GM19240 (cell line): ENCODE measurements around the gene PRDM15.
A peak's percentile ranks its signal among the peaks of the same experiment; 100 is the strongest.

Experiments used
- DNase-seq: peaks from one replicate; pipeline ENCODE4 v3.0.0; 2011; ENCODE audit warnings: low spot score; ENCODE audit not compliant: insufficient read length

Gene PRDM15

DNA sequence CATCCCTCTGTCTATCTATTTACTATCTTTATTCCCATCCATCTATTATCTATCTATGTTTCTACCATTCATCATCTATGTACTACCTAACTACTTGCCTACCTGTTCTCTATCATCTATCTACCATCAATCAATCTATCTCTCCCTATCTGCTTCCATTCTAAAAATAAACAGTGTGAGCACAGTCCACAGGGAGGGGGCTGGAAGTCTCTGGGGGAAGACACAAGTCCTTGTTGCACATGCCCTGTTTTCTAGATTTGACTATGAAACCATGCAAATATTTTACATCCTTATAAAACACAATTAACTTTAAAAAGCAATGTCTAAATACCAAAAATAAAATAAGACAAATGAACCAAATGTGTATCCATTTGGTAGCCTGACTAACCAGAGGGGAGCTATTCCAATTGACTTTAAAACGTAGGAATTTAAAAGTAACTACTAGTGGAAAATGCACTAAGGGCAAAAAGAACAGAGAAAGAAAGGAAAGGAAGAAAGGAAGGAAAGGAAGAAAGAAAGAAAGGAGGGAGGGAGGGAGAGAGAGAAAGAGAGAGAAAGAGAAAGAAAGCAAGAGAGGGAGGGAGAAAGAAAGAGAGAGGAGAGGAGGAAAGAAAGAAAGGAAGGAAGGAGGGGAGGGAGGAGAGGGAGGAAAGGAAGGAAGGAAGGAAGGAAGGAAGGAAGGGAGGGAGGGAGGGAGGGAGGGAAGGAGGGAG is 98.7 kb downstream of the PRDM15 start:
- no peak for DNase-seq

DNA sequence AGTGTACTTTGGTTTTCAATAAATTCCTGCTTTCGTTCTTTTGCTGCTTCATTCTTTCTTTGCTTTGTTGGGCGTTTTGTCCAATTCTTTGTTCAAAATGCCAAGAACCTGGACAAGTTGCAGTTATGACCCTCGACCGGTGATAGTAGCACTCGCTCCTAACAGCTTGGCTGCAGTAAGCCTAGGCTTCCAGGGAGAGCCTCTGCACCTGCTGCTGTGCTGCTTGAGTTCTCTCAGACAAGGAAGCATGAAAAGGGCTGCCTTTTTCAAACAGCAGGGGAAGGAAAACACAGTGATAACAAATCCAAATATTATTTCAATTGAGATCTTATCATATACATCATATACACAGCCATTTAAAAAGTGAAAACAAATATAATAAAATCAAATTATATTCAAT is 99.5 kb downstream of the PRDM15 start:
- no peak for DNase-seq

DNA sequence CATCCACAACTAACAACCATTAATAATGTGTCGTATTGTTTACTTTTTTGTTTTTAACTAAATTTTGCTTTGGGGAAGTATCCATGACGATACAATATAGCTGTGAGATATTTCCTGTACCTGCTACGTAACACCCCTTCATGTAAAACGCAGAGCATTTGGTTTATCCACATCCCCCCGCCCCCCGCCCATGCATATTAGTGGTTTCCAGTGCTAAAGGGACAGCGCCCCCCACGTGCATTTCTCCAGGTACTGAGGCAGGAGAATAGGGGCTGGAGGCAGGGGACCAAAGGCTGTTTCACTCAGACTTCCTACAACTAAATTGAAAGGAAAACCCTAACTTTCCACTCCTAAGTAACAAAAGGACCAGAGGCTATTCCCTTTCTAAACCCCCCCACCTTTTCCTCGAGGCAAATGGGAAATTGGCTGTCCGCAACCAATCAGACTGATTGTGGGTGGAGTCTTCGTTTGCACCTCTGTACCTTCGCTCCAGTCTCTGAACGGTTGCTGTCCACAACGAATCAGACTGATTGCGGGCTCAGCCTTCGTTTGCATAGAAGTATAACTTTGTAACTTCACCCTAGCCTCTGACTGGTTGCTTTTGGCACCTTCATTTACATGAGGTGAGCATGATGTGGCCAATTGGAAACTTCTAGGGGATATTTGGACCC is 100.1 kb downstream of the PRDM15 start:
- no peak for DNase-seq

DNA sequence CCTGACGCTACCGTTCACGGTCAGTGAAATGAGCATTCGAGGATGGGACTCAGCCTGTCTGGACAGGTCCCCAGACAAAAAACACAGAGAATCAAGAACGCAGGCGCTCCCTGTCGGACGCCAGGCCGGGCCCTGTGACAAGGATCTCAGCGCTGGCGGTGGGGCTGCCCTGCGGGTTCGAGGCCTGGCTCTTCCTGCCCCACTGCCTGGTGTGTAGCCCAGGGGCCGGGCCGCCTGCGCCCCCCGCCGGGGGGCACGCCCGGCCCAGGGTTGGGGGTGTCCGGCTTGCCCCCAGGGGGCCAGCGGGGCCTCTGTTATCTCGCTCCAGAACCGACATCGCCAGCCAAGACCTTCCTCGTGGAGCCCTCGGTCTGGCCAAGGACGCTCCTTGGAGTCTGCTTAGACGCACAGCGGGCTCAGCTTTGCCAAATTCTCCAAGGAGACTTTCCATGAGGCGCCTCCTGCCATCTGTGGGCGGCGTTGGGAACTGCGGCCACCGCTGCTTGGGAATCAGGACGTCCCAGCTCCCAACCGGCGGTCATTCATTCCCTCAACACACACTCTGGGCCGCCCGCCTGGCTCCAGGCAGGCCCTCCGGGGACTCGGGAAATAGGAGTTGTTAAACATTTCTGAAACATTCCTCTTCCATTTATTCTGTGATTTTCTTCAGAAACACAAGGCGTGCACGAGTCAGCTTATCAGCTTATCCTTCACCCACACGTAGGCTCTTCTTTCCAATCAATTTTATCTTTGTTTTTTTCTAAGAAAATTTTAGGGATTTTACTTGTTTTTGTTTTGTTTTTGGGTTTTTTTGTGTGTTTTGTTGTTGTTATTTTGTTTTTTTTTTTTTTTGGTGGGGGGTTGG is 101.0 kb downstream of the PRDM15 start:
- DNase-seq: no peak

DNA sequence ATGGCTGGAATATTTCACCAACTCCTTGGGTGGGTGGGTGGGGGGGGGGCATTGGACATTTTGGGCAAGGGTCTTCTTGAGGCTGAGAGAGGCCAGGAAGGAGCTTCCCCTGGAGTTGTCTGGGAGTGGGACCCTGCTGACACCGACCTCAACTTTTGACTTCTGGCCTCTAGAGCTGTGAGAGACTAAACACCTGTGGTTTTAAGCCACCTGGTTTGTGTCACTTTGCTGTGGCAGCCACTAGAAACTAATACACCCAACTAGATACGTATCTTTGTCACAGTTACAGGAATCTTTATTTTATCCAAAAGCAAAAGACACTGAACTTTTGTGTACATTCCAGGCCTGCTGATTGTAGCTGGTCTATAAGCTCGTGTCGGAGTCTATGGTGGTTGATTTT is 102.4 kb downstream of the PRDM15 start:
- no peak for DNase-seq

DNA sequence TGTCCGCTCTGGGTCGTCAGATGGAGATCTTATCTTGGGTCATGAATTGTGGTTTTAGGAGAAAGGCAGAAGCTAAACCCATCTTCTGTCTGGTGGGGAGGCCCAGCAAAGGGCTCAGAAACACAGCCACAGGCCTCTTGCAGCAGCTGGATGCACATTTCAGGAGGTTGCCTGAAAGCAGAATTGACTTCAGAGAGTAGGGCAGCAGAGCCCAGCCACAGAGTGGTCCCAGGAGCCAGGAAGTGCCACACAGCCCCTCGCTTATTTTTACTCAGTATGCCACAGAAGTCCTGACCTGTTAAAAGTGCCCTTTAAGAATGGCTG is 104.0 kb downstream of the PRDM15 start:
- no peak for DNase-seq

DNA sequence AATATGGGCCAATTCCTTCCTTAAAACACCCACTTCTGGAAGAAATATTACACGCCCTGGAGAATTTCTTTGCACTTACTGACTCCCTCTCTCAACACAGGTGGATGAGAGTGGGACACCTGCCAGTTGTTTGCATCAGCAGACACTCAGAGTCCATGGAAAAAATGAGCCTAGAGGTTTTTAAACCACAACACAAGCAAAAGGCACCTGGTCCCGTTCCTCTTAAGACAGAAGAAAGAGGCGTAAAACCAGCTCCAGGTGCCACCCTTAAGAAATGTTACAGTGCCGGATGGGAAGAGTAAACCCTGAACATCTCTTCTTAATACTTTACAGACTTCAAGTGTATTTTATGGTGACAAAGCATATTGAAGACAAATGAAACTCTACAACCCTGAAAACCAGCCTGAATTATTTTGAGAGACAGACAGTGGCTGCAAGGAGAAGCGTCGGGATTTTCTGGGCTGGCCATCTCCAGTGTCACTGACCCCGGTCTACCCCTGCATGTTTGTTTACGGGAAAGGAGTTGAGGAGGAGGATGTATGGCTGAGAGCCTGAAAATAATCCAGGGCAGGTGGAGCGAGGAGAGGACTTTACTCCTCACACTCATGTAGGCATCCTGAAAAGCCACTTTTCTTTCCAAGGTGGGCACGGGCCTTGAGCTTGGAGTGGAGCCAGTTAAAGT is 104.5 kb downstream of the PRDM15 start:
- DNase-seq: no peak

DNA sequence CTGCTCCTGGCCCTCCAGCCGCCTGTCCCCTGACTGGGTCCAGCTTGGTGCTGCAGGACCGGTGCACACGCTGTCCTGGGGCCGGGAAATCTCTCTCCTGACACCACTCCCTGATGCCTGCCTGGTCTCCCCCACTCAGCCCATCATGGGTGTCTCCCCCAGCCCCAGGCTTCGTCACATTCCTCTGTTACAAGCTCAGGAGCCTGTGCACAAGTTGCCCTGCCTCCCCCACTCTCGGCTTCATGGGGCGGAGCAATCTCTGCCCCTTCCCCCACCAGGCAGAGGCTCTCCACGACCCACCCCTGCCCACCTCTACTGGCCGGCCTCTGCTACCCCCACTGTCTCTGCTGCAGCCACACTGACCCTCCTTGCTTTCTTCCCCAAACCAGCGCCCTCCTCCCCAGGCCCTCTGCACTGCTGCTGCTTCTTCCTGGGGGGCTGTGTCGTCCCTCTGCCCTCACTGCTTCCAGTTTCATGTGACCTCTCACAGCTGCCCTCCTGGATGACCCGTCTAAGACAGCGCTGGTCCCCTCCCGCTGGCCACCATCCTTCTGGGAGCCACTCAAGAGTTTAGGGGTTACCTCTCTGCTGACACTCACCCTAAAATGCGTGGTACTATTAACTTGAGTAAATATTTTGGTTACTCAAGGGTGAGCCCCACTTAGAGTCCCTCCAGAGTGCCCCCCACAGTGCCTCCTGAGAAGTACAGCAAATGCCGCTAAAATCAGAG is 106.6 kb downstream of the PRDM15 start:
- DNase-seq: no peak

DNA sequence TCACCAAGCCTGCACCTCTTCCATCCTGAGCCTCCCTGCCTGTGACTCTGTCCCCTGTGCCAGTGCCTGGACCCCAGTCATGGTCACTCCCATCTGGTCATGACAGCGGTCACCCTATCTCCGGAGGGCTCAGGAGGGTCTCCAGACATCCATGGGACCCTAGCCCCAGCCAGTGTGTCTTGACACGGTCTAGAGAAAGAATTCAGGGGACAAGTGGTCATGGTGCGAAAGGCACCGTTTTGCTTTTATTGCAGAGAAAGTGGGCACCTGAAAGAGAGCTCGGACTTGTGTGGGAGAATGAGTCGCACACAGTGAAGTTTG is 107.6 kb downstream of the PRDM15 start:
- DNase-seq: no peak

DNA sequence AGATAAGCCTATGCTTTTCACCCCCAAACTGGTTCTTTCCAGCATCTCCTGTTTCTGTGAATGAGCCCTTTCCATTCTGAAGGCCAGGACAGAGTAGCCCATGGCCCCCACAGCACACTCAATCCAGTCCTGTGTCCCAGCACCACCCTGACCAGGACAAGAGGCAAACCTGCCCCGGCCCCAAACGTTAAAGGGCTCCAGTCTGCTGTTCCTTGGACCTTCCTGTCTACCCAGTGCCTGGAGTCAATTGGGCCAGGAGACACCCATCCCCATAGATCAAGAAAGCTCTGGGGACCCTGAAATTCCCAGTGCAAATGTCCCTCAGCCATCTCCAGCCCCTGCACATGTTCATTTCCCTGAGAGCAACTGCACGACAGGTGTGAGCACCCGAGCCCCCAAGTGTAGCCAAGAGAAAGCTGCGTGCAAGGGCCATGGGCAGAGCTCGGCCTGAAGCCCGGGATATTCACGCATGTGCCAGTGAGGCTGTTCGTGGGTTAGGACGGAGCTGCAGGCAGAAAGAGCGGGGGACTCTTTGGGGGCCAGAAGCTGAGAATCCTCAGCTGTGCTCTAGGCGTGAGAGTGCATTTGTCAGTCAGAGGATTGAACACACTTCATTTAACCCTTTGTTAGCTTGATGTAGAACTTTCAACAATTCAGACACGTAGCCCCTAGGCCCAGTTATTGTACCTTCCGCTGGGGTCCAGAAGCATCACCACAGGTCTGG is 108.1 kb downstream of the PRDM15 start:
- no peak for DNase-seq

DNA sequence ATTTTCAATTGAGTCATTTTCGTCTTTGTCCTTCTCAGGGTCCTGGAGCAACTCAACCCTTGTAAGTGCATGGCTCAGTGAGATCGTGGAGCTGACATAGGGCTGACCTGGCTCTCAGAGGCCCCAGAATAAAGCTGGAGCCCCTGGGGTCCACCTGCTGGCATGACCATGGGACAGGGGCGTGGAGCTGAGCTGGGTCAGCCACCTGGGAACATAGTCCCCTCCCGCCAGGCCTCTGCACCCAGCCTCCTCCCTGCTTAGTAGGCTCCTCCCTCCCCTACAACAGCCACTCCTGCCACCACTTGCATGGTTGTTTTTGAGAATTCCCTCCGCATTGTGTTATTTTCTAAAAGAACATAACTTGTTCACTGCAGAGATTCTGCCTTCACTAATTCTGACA is 109.2 kb downstream of the PRDM15 start:
- no peak for DNase-seq

DNA sequence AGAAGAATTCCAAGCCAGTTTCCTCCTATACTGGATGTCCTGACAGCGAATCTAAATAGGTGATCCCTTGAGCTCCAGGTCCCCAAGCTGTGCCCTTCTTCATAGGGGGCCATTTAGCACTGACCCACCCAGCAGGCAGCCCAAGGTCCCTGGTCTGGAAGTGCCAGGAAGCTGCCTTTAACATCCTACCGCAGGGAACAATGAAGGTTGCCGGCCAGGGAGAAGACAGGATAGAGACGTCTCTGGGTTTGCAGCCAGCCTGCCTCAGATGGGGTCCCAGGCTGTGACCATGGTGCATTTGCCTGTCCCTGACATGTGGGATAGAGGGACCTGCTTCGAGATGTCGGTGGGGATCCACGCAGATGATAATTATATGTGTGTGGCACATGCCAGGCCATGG is 109.6 kb downstream of the PRDM15 start:
- DNase-seq: no peak

DNA sequence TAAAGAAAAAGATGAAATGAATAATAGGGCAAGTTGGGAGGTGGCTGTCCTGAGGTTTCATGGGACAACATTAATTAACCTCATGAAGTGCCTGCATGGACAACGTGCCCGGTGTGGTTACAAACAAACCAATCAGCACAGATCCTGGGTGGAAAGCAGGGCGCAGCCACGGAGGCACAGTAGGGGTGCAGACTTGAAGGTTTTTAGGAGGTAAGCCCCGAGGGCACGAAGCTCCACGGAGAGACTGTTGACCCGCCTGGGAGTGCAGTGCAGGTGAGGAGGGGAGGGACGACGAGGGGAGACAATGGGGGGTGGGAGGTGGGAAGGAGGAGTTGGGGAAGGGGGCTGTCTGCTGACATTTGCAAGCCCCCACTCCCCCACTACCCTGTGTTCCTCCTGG is 110.0 kb downstream of the PRDM15 start:
- DNase-seq: no peak

DNA sequence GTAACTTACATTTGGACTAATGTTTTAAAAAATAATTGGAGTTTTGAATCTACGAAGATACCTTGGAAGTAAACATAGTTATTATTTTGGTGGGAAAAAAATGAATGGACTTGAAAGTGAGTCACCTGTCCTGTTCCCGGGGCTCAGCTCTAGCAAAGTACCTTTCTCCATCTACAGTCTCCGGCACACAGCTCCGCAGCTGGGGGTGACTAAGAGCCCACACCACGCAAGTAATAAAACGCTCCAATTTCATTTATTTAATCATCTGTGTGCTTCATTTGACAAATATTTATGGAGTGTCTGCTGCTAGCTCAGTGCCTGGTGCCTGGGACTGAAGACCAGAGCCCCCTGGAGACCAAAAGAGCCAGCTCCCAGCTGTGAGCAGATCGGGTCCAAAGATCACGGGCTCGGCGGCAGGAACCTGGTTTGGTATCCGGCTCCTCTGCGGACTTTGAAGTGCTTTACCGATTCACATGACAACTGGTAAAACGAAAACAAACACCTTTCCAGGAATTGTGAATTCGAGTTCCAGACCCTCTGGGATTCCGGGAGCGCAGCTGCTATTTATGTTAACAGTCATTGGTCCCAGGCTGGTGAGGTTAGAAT is 110.6 kb downstream of the PRDM15 start:
- no peak for DNase-seq

DNA sequence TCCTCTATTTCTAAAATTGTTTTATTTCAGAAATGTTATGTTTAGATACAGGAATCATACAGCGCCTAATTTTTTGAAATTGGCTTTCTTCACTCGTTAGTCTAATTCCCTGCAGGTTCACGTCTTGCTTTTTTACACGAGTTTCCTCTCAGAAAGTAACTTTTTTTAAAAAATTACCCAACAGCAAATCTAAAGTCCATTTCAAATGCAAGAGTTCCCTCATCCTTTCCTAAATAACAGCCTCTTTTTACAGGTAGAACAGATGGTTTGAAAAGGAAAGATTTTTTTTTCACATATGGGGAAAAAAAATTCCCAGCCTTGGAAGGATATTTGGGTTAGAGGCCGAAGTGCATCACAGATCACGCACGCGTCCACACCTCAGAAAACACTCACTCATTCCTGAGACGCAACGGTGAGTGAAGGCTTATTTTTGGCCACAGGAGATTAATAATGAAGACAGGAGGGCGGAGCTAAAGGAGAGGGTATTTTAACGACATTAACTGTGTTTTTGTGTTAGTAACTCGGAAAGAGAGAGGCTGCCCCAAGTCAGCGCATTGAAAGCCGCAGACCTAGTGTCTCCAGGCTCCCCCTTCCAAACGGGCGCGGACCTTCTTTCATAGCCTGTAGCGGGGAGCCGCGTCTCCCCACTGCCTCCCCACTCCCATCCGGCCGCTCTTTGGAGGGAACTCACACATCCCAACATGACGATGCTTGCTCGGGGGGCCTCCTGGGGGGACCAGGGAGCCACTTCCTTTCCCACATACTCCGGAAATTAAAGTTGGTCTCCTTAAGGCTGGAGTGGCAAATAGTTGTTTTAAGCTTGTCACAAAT is 111.3 kb downstream of the PRDM15 start:
- DNase-seq: no peak

DNA sequence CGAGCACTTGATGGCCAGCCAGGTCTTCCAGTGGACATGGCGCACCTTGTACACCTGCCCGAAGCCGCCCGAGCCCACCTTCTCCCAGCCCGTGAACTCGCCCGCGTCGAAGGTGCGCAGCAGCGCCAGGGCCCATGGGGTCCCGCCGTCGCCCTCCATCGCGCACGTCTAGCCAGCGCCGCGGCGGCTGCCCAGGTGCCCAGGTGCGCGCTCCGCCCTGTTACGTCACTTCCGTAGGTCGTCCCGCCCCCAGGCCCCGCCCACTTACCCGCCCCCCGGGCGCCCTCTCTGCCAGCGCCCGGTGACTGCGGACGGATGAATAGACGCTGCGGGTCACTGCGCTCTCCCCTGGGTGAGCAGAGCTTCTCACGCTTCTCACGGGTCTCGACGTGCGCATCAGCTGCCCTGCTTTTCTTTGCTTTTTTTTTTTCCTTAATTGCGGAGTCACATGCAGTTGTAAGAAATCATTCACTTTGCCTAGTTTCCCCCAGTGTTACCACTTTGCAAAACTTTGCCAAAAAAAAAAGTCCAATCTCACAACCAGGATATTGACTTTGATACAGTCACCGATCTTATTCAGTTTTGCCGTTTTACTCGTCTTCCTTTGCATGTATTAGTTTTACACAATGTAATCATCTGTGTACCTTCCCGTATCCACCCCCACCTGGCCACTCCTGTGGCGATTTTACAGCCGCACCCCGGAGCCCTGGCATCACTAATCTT is 112.1 kb downstream of the PRDM15 start, which contains the start of gene RIPK4:
TSS of gene RIPK4 (minus strand) at position 170 of the 723 bp plus-strand sequence. CDS start at position 159, 11 bp downstream.
- peak; percentile 29 for DNase-seq

DNA sequence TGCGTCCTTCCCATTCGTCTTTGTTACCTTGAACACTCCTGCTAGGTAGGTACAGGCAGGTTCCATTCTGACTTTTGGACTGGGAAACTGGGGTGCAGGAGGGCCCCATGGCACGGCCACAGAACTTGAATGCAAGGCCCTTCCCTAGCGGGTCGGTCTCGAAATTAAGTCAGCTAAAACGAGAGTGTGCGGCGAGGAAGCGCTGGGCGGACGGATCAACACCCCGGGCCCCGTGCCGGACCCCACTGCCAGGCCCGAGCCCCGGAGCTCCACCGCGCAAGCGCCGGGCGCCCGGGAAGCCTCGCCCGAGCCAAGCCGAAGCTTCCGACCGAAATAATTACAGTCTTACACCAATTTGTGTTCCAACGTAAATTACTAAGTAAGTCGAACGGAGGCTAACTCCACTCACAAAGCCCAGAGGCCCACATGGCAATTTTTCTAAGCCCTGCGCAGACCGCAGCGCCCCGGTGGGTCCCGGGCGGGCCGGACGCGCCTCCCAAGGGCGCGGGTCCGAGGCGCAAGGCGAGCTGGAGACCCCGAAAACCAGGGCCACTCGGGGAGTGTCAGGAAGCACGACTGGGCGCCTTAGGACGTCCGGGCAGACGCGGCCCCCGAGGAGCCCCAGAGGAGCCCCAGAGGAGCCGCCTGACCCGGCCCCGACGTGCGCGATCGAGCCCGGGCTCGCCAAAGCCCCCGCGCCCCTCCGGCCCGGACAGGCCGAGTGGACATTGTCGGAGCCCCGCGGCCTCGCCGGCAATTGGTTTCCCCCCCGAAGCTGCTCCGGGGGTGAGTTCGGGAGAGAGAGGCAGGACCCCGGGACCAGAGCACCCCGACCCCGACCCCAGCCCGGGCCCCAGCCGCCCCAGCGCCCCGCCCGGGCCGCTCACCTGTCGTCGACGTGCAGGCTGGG is 112.9 kb downstream of the PRDM15 start:
- no peak for DNase-seq

DNA sequence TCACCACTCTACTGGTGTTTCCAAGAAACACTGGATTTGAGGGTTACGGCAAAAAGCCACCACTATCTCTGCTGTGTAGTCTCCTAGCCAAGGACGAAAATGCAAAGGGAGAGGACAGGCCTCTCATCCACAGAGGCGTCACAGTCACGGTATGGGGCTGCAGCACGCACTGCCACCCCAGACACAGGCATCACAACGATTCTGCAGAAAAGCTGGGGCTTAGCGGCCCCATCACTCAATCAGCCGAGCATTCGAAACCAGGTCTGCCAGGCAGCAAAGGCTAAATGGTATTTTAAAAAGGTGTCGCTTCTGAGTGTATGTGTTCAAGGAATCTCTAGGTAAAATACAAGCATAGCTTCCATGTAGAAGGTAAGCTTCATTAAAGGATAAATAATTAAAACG is 113.7 kb downstream of the PRDM15 start:
- no peak for DNase-seq
